Loucy (cell line): ENCODE results near the gene BMERB1.
A peak's percentile ranks its signal among the peaks of the same experiment; 100 is the strongest.

ENCODE experiments used
- H2AFZ ChIP-seq: fragments of 200-600 bp; sonication (generic); 2 replicates; pipeline ENCODE4 v1.6.0; 2016; ENCODE audit warnings: antibody characterized with exemption, mild to moderate bottlenecking, low read length, moderate library complexity
- H3F3A ChIP-seq: fragments of 200-600 bp; 2 replicates; pipeline ENCODE4 v1.6.0; 2016; ENCODE audit warnings: antibody characterized with exemption, low read depth, mild to moderate bottlenecking
- H3K27me3 ChIP-seq: fragments of 200-600 bp; sonication (generic); 2 replicates; pipeline ENCODE4 v1.6.1; 2014; ENCODE audit warnings: low read length, mild to moderate bottlenecking; ENCODE audit not compliant: insufficient read depth, poor library complexity, severe bottlenecking
- H3K36me3 ChIP-seq: fragments of 200-600 bp; sonication (generic); 2 replicates; pipeline ENCODE4 v1.6.1; 2016; ENCODE audit warnings: low read length; ENCODE audit not compliant: insufficient read depth
- H3K4me1 ChIP-seq: fragments of 200-600 bp; sonication (generic); 2 replicates; pipeline ENCODE4 v1.5.1; 2014; ENCODE audit warnings: low read length, mild to moderate bottlenecking; ENCODE audit not compliant: insufficient read depth, poor library complexity, severe bottlenecking
- H3K4me2 ChIP-seq: fragments of 200-600 bp; sonication (generic); 2 replicates; pipeline ENCODE4 v1.6.0; 2014; ENCODE audit warnings: antibody characterized with exemption, low read length, low read depth, mild to moderate bottlenecking; ENCODE audit not compliant: poor library complexity, severe bottlenecking
- H3K4me3 ChIP-seq: fragments of 200-600 bp; sonication (generic); 2 replicates; pipeline ENCODE4 v1.5.1; 2014; ENCODE audit warnings: low read length, mild to moderate bottlenecking, mixed read lengths; ENCODE audit not compliant: poor library complexity, severe bottlenecking
- H3K79me2 ChIP-seq: fragments of 200-600 bp; sonication (generic); 2 replicates; pipeline ENCODE4 v1.6.1; 2014; ENCODE audit warnings: low read length; ENCODE audit not compliant: insufficient read depth
- H3K9ac ChIP-seq: fragments of 200-600 bp; sonication (generic); 2 replicates; pipeline ENCODE4 v1.6.0; 2014; ENCODE audit warnings: mild to moderate bottlenecking, low read depth, low read length, moderate library complexity; ENCODE audit not compliant: poor library complexity, severe bottlenecking
- H3K9me2 ChIP-seq: fragments of 200-600 bp; sonication (generic); replicated peaks from 2 replicates; pipeline ENCODE4 v1.6.1; 2016; ENCODE audit warnings: low read depth, low read length, mixed read lengths
- H3K9me3 ChIP-seq: fragments of 200-600 bp; sonication (generic); 2 replicates; pipeline ENCODE4 v1.6.1; 2014; ENCODE audit warnings: mild to moderate bottlenecking, antibody characterized with exemption, low read length, low read depth; ENCODE audit not compliant: insufficient read depth
- H4K20me1 ChIP-seq: fragments of 200-600 bp; sonication (generic); 2 replicates; pipeline ENCODE4 v1.6.0; 2014; ENCODE audit warnings: antibody characterized with exemption, low read length, mild to moderate bottlenecking; ENCODE audit not compliant: insufficient read depth, poor library complexity, severe bottlenecking
- EZH2phosphoT487 ChIP-seq: fragments of 200-600 bp; IDR thresholded peaks from 2 replicates; pipeline ENCODE4 v1.6.1; 2018; ENCODE audit warnings: antibody characterized with exemption, mild to moderate bottlenecking, moderate library complexity, borderline replicate concordance
- TF ChIP-seq, protein P1 (sequence below): fragments of 200-600 bp; sonication (generic); conservative IDR thresholded peaks from 2 replicates; pipeline ENCODE4 v1.5.1; 2014; ENCODE audit warnings: mild to moderate bottlenecking, antibody characterized with exemption, low read length

Gene BMERB1

DNA sequence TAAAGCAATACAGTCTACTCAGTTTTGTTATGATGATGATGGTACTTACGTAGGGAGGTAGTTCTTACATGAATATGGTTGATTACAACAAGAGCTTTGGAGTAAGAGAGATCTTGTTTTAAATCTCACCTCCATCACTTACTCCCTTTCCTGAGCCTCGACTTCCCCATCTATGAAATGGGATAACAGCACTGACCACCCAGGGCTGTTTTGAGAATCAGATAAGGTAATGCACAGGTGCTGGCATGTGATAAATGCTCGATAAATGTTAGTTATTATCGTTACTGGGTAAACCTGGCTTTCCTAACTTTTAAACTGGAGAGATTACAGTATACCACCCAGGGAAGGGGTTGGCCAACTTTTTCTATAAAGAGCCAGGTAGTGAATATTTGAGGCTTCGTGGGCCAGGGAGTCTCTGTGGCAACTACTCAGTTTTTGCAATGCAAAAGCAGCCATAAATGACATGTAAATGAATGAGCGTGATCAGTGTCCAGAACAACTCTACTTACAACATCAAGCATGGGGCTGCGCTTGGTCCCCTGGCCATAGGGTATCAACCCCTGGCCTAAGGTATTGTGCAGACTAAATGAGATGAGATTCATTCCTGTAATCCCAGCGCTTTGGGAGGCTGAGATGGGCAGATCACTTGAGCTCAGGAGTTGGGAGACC lies 73.7 kb downstream of the BMERB1 start:
- no peaks in the 10 kb centered on the region for H3K9me3 ChIP-seq
- H3K79me2 ChIP-seq: no peaks in the 10 kb centered on the region
- no peaks in the 10 kb centered on the region for H3F3A ChIP-seq
- no peak overlapping the region for H3K4me2 ChIP-seq
- no peak overlapping the region for H3K4me3 ChIP-seq
- TF ChIP-seq EZH2phosphoT487: no peak
- TF ChIP-seq, protein P1, sequence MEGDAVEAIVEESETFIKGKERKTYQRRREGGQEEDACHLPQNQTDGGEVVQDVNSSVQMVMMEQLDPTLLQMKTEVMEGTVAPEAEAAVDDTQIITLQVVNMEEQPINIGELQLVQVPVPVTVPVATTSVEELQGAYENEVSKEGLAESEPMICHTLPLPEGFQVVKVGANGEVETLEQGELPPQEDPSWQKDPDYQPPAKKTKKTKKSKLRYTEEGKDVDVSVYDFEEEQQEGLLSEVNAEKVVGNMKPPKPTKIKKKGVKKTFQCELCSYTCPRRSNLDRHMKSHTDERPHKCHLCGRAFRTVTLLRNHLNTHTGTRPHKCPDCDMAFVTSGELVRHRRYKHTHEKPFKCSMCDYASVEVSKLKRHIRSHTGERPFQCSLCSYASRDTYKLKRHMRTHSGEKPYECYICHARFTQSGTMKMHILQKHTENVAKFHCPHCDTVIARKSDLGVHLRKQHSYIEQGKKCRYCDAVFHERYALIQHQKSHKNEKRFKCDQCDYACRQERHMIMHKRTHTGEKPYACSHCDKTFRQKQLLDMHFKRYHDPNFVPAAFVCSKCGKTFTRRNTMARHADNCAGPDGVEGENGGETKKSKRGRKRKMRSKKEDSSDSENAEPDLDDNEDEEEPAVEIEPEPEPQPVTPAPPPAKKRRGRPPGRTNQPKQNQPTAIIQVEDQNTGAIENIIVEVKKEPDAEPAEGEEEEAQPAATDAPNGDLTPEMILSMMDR: no peak
- H3K36me3 ChIP-seq: no peaks in the 10 kb centered on the region
- H3K9ac ChIP-seq: no peak overlapping the region
- no peaks in the 10 kb centered on the region for H3K27me3 ChIP-seq
- H3K9me2 ChIP-seq: no peaks in the 10 kb centered on the region
- H2AFZ ChIP-seq: no peak overlapping the region
- no peaks in the 10 kb centered on the region for H4K20me1 ChIP-seq
- no peaks in the 10 kb centered on the region for H3K4me1 ChIP-seq

DNA sequence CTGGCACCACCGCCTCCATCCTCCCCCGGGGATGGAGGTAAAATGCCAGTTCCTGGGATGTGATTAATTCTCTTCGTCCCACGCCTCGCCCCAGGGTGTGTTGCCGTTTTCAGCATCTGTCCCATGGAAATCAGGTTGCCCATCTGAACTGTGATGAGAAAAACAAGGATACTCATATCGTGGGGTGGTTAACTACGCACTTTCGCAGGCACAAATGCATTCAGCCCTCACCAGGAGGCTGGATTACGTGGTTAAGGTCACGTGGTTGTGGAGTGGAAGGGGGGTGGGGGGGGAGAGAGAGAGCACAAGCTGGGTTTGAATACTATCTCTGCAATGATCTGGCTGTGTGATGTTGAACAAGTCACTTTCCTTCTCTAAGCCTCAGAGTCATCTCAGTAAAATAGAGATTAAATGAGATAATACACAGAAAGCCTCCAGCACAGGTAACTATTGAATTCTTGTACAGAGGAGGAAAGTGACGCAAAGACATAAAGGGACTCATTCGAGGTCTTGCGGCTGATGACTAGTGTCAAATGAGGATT lies 74.7 kb downstream of the BMERB1 start:
- Histone ChIP-seq H3K79me2 (no peaks in the 10 kb centered on the region), H2AFZ (no peak overlapping the region), H3K4me1 (no peaks in the 10 kb centered on the region), H3K9ac (no peak overlapping the region), H4K20me1 (no peaks in the 10 kb centered on the region), H3K4me3 (peak overlapping the region; percentile 13), H3F3A (no peaks in the 10 kb centered on the region), H3K9me3 (no peaks in the 10 kb centered on the region), H3K36me3 (no peaks in the 10 kb centered on the region), H3K4me2 (no peak overlapping the region), H3K27me3 (no peaks in the 10 kb centered on the region), H3K9me2 (no peaks in the 10 kb centered on the region)
- TF ChIP-seq, protein P1: no peak
- no peak for TF ChIP-seq EZH2phosphoT487

DNA sequence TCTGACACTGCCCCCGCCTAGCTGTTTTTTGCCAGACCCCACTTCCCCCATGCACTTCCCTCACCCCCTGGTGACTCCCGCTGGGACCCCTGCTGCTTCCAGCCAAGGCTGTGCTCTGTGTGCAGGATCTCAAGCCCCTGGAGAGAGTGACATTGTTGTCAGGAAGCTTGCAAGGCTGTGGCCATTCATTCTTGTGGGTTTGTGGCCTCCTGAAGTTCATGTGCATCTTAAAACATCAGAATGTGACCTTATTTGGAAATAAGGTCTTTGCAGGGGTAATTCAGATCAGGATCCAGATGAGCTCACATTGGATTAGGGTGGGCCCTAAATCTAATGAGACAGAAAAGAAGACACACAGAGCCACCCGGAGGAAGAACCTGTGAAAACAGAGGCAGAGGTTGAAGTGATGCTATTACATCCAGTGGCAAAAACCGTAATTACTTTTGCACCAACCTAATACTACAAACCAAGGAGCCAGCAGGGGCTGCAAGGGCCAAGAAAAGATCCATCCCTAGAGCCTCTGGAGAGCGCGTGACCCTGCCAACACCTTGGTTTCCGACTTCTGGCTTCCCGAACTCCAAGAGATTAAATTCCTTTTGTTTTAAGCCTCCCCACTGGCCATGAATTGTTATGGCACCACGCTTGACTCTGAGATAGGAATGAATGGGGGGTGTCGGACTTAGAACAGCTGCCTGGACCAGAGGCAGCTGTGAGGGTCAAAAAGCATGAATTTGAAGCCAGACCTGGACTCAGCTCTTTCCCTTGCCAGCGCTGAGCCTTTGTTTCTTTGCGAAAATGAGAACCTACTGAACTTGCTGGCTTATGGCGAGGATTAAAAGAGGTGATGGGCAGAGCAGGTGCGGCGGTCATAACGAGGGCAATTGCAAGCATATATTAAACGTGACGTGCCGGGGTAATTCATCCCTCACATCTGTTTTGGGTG lies 75.5 kb downstream of the BMERB1 start:
- TF ChIP-seq, protein P1: 0 out of 2 replicates have a peak, but pooled peaks have one; percentile 22
- TF ChIP-seq EZH2phosphoT487: no peak
- H2AFZ ChIP-seq: no peak overlapping the region
- no peaks in the 10 kb centered on the region for H3K4me1 ChIP-seq
- no peaks in the 10 kb centered on the region for H3K9me2 ChIP-seq
- no peaks in the 10 kb centered on the region for H3K27me3 ChIP-seq
- H3K4me3 ChIP-seq: peak overlapping the region; percentile 13
- H3K4me2 ChIP-seq: no peak overlapping the region
- no peaks in the 10 kb centered on the region for H3K79me2 ChIP-seq
- H3K9me3 ChIP-seq: no peaks in the 10 kb centered on the region
- no peaks in the 10 kb centered on the region for H3F3A ChIP-seq
- no peaks in the 10 kb centered on the region for H3K36me3 ChIP-seq
- no peaks in the 10 kb centered on the region for H4K20me1 ChIP-seq
- H3K9ac ChIP-seq: no peak overlapping the region
